ENCODE data around the gene CD274. TPM values are rescaled to one million over a fixed set of nuclear protein-coding genes. Genes with fewer than 3 reads are reported as not detected.

Gene CD274
- polyA plus RNA-seq, 1 donor from 2014 or later: 0.16 TPM

DNA sequence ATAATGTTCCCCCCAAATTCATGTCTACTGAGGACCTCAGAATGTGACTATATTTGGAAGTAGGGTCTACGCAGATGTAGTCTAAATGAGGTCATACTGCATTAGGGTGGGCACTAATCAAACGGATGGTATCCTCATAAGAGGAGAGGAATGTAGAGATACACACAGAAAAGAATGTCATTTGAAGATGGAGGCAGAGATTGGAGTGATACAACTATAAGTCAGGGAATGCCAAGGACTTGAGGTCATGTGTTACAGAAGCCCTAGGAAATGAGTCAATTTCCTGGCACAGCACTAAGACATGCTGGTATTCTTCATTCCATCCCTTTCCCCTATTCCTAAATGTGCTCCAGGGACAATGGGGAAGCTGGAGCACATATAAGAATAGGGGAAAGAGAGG, 59.2 kb downstream of the CD274 start:
- Histone ChIP-seq H3K9me2 (ENCODE audit: insufficient read depth, low read length) (no peaks in the 10 kb centered on the region), H3K9me3 (ENCODE audit: low read length) (no peaks in the 10 kb centered on the region), H3K27ac (ENCODE audit: low read length) (no peak overlapping the region), H3K79me2 (replicated peaks; ENCODE audit: insufficient read depth, low read length) (no peaks in the 10 kb centered on the region), H3K4me2 (ENCODE audit: low read length) (no peak overlapping the region), H2AFZ (ENCODE audit: low read depth, low read length) (no peak overlapping the region), H3K36me3 (ENCODE audit: insufficient read depth, low read length) (no peaks in the 10 kb centered on the region), H3K4me3 (ENCODE audit: low read length) (no peak overlapping the region), H3K27me3 (ENCODE audit: insufficient read depth, low read depth, low read length) (no peaks in the 10 kb centered on the region), H3F3A (ENCODE audit: insufficient read depth, low read length, poor library complexity, severe bottlenecking) (no peaks in the 10 kb centered on the region), H4K20me1 (ENCODE audit: insufficient read depth) (no peaks in the 10 kb centered on the region), H3K9ac (ENCODE audit: low read length) (no peak overlapping the region)
- TF ChIP-seq REST (IDR thresholded peaks at IDR 0.05; ENCODE audit: borderline replicate concordance) (no peak), TAF1 (IDR thresholded peaks at IDR 0.05; ENCODE audit: low read depth) (no peak), EZH2 (IDR thresholded peaks at IDR 0.05; ENCODE audit: borderline replicate concordance, insufficient read depth, low read length, poor library complexity, severe bottlenecking) (no peak), RAD21 (conservative IDR thresholded peaks at IDR 0.05) (no peak), POLR2AphosphoS5 (IDR thresholded peaks at IDR 0.05) (no peak), CTCF (IDR thresholded peaks at IDR 0.05; ENCODE audit: poor library complexity, severe bottlenecking) (no peak), MXI1 (conservative IDR thresholded peaks at IDR 0.05; ENCODE audit: poor library complexity, severe bottlenecking) (no peak), SMC3 (conservative IDR thresholded peaks at IDR 0.05; ENCODE audit: poor library complexity) (no peak), EP300 (conservative IDR thresholded peaks at IDR 0.05; ENCODE audit: poor library complexity, severe bottlenecking) (no peak)

DNA sequence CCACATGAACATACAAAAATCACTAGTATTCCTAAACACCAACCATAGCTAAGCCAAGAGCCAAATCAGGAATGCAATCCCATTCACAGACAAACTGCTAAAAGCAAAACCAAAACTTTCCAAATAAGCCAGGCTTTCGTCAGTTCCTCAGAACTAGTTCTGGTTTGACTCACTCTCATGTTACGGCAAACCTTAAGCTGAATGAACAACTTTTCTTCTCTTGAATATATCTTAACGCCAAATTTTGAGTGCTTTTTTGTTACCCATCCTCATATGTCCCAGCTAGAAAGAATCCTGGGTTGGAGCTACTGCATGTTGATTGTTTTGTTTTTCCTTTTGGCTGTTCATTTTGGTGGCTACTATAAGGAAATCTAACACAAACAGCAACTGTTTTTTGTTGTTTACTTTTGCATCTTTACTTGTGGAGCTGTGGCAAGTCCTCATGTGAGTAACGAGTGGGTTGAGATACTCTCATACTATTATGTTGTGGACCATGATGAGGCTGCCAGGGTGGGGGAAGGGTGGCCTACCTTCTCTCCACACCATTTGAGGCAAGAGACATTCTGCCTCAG, 60.1 kb downstream of the CD274 start, which contains the start of gene PDCD1LG2:
PDCD1LG2 (plus strand) TSS at position 172 of the 572 bp plus-strand sequence. CDS start 12,016 bp downstream, outside the sequence.
- H3K27me3 ChIP-seq (ENCODE audit: insufficient read depth, low read depth, low read length): no peaks in the 10 kb centered on the region
- H3K9me3 ChIP-seq (ENCODE audit: low read length): no peaks in the 10 kb centered on the region
- H3K9ac ChIP-seq (ENCODE audit: low read length): no peak within 1 kb of the TSS
- H4K20me1 ChIP-seq (ENCODE audit: insufficient read depth): no peaks in the 10 kb centered on the region
- no peaks in the 10 kb centered on the region for H3K9me2 ChIP-seq (ENCODE audit: insufficient read depth, low read length)
- no peak within 1 kb of the TSS for H2AFZ ChIP-seq (ENCODE audit: low read depth, low read length)
- no peak within 1 kb of the TSS for H3K4me3 ChIP-seq (ENCODE audit: low read length)
- H3F3A ChIP-seq (ENCODE audit: insufficient read depth, low read length, poor library complexity, severe bottlenecking): no peaks in the 10 kb centered on the region
- no peaks in the 10 kb centered on the region for H3K79me2 ChIP-seq (replicated peaks; ENCODE audit: insufficient read depth, low read length)
- no peak within 1 kb of the TSS for H3K4me2 ChIP-seq (ENCODE audit: low read length)
- no peaks in the 10 kb centered on the region for H3K36me3 ChIP-seq (ENCODE audit: insufficient read depth, low read length)
- H3K27ac ChIP-seq (ENCODE audit: low read length): no peak within 1 kb of the TSS
- TF ChIP-seq POLR2AphosphoS5 (IDR thresholded peaks at IDR 0.05) (no peak), CTCF (IDR thresholded peaks at IDR 0.05; ENCODE audit: poor library complexity, severe bottlenecking) (no peak), SMC3 (conservative IDR thresholded peaks at IDR 0.05; ENCODE audit: poor library complexity) (no peak), EZH2 (IDR thresholded peaks at IDR 0.05; ENCODE audit: borderline replicate concordance, insufficient read depth, low read length, poor library complexity, severe bottlenecking) (no peak), MXI1 (conservative IDR thresholded peaks at IDR 0.05; ENCODE audit: poor library complexity, severe bottlenecking) (no peak), EP300 (conservative IDR thresholded peaks at IDR 0.05; ENCODE audit: poor library complexity, severe bottlenecking) (no peak), REST (IDR thresholded peaks at IDR 0.05; ENCODE audit: borderline replicate concordance) (no peak), TAF1 (IDR thresholded peaks at IDR 0.05; ENCODE audit: low read depth) (no peak), RAD21 (conservative IDR thresholded peaks at IDR 0.05) (no peak)

Measured in neural cell (in vitro differentiated cells).